GOT3 (cell line): ENCODE results near the gene IRX2.

Experiments used
- DNase-seq: peaks from one replicate; lab custom pipeline; 2025; ENCODE audit warnings: mixed read lengths; lab: John Stamatoyannopoulos, UW

IRX2 gene

DNA sequence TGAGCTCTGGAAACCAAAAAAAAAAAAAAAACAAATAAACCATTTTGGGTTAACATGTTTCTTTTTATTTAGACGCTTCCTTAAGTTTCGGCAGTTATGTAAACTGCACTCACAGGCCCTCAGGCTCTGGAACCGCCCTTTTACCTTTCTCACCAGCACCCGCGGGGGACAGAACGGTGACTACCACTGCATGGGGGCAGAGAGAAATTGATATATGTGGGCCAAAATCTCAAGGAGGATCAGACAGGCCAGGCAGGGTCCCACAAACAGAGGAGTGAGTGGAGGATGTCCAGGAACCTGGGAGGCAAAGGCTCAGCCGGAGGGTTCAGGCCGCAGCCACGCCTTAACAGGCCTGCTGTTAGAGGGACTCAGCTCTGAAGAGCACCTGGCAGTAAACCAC, 54.4 kb downstream of the IRX2 start:
- no peak for DNase-seq
